ENCODE data around the gene PIH1D1.

DNA sequence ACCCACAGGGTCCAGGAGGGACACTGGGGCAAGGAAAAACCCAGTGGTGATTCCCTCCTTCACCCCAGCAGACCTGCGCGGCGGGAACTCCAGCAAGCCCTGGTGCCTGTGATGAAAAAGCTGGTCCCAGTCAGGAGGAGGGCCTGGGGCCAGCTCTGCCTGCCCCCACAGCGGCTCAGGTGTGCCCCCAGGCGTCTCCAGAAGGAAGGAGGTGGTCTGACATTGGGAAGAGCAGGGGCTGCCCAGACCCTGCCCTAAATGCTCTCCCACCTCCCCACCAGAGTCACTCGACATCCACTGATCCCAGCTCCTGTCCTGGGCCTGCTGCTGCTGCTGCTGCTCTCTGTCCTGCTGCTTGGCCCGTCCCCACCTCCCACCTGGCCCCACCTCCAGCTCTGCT is 34.5 kb downstream of the PIH1D1 start:
- TF ChIP-seq POLR2A (IDR thresholded peaks at IDR 0.05): no peak
- TF ChIP-seq, protein P1, sequence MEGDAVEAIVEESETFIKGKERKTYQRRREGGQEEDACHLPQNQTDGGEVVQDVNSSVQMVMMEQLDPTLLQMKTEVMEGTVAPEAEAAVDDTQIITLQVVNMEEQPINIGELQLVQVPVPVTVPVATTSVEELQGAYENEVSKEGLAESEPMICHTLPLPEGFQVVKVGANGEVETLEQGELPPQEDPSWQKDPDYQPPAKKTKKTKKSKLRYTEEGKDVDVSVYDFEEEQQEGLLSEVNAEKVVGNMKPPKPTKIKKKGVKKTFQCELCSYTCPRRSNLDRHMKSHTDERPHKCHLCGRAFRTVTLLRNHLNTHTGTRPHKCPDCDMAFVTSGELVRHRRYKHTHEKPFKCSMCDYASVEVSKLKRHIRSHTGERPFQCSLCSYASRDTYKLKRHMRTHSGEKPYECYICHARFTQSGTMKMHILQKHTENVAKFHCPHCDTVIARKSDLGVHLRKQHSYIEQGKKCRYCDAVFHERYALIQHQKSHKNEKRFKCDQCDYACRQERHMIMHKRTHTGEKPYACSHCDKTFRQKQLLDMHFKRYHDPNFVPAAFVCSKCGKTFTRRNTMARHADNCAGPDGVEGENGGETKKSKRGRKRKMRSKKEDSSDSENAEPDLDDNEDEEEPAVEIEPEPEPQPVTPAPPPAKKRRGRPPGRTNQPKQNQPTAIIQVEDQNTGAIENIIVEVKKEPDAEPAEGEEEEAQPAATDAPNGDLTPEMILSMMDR (IDR thresholded peaks at IDR 0.05): no peak

Data from right lobe of liver (tissue), 4 donors.